ENCODE measurements around the gene ADAMTS9. TPM values are rescaled to one million over a fixed set of nuclear protein-coding genes. Genes with fewer than 3 reads are reported as not detected.
A peak's percentile ranks its signal among the peaks of the same experiment; 100 is the strongest.

ADAMTS9 gene
- total and polyA plus RNA-seq, 2 experiments from 2014 or later = 60.5 to 168 TPM

GRCh38 chr3:64552966-64553365, 134.8 kb downstream of the ADAMTS9 start:
- Histone ChIP-seq H3K36me3 (peaks cover 29% of the 10 kb centered on the region), H3K4me1 (ENCODE audit: low read depth) (no peaks in the 10 kb centered on the region), H3K9me3 (ENCODE audit: low read depth) (no peaks in the 10 kb centered on the region), H3K27ac (no peak overlapping the region), H3K4me3 (no peak overlapping the region), H3K27me3 (no peaks in the 10 kb centered on the region)
- no peak for TF ChIP-seq CTCF (IDR thresholded peaks at IDR 0.05; ENCODE audit: low read depth, low read length)
- DNase-seq (ENCODE audit: low read depth in 1 of 2, low spot score in 1 of 2) = peak in 1 of 2 donors; percentile 52

GRCh38 chr3:64552160-64552559, 135.6 kb downstream of the ADAMTS9 start:
- Histone ChIP-seq H3K4me1 (ENCODE audit: low read depth) (no peaks in the 10 kb centered on the region), H3K36me3 (peaks cover 21% of the 10 kb centered on the region), H3K27ac (no peak overlapping the region), H3K9me3 (ENCODE audit: low read depth) (no peaks in the 10 kb centered on the region), H3K4me3 (no peak overlapping the region), H3K27me3 (no peaks in the 10 kb centered on the region)
- TF ChIP-seq CTCF (IDR thresholded peaks at IDR 0.05; ENCODE audit: low read depth, low read length) = no peak
- no peak for DNase-seq (ENCODE audit: low read depth in 1 of 2, low spot score in 1 of 2)

GRCh38 chr3:64551697-64552096, 136.1 kb downstream of the ADAMTS9 start:
- no peak for TF ChIP-seq CTCF (IDR thresholded peaks at IDR 0.05; ENCODE audit: low read depth, low read length)
- Histone ChIP-seq H3K27ac (no peak overlapping the region), H3K27me3 (no peaks in the 10 kb centered on the region), H3K4me1 (ENCODE audit: low read depth) (no peaks in the 10 kb centered on the region), H3K4me3 (no peak overlapping the region), H3K9me3 (ENCODE audit: low read depth) (no peaks in the 10 kb centered on the region), H3K36me3 (peaks cover 20% of the 10 kb centered on the region)
- no peak for DNase-seq (ENCODE audit: low read depth in 1 of 2, low spot score in 1 of 2)

- no peak for TF ChIP-seq CTCF (IDR thresholded peaks at IDR 0.05; ENCODE audit: low read depth, low read length)
- H3K27me3 ChIP-seq = no peaks in the 10 kb centered on the region
- no peak overlapping the region for H3K4me3 ChIP-seq
- no peaks in the 10 kb centered on the region for H3K4me1 ChIP-seq (ENCODE audit: low read depth)
- no peak for DNase-seq (ENCODE audit: low read depth in 1 of 2, low spot score in 1 of 2)
- H3K9me3 ChIP-seq (ENCODE audit: low read depth) = no peaks in the 10 kb centered on the region
- H3K27ac ChIP-seq = no peak overlapping the region
- H3K36me3 ChIP-seq = peaks cover 23% of the 10 kb centered on the region
Measured at GRCh38 chr3:64550745-64551144, 137.1 kb downstream of the ADAMTS9 start.

- DNase-seq (ENCODE audit: low read depth in 1 of 2, low spot score in 1 of 2) = no peak
- no peaks in the 10 kb centered on the region for H3K4me1 ChIP-seq (ENCODE audit: low read depth)
- no peak for TF ChIP-seq CTCF (IDR thresholded peaks at IDR 0.05; ENCODE audit: low read depth, low read length)
- H3K4me3 ChIP-seq = no peak overlapping the region
- peaks cover 20% of the 10 kb centered on the region for H3K36me3 ChIP-seq
- no peak overlapping the region for H3K27ac ChIP-seq
- no peaks in the 10 kb centered on the region for H3K27me3 ChIP-seq
- no peaks in the 10 kb centered on the region for H3K9me3 ChIP-seq (ENCODE audit: low read depth)
Measured at GRCh38 chr3:64549869-64550268, 137.9 kb downstream of the ADAMTS9 start.

Data from cardiac muscle cell (in vitro differentiated cells and primary cell).